ENCODE data around the gene ITGAL. TPM values are rescaled to one million over a fixed set of nuclear protein-coding genes. Genes with fewer than 3 reads are reported as not detected.
"Not testable (repeated sequence)": the region's sequence is repeated elsewhere in the genome, so short reads cannot be mapped to it uniquely, and the experiment has no call there.

Gene ITGAL
- total and polyA plus RNA-seq, 2 of the 8 experiments (the other 6 are each of a cell fraction or from before 2014, with no cell fraction given) = not detected

- TF ChIP-seq EZH2 (IDR thresholded peaks at IDR 0.05; ENCODE audit: low read depth, low read length, severe bottlenecking) = no peak
- no peak for TF ChIP-seq YY1 (IDR thresholded peaks at IDR 0.05; ENCODE audit: low read depth, low read length)
- TF ChIP-seq POU5F1 (IDR thresholded peaks at IDR 0.05; ENCODE audit: low read depth, low read length) = no peak
- TF ChIP-seq HDAC2 (IDR thresholded peaks at IDR 0.05; ENCODE audit: borderline replicate concordance in 1 of 2, low read depth in 2 of 2, low read length in 2 of 2) = no peak
- no peak for TF ChIP-seq CEBPB (IDR thresholded peaks at IDR 0.05; ENCODE audit: low read depth, low read length)
- TF ChIP-seq CBX5 (IDR thresholded peaks at IDR 0.05; ENCODE audit: low read depth, low read length) = no peak
Observed at GRCh38 chr16:30521873-30522641, 49.5 kb downstream of the ITGAL start (continued).

DNA sequence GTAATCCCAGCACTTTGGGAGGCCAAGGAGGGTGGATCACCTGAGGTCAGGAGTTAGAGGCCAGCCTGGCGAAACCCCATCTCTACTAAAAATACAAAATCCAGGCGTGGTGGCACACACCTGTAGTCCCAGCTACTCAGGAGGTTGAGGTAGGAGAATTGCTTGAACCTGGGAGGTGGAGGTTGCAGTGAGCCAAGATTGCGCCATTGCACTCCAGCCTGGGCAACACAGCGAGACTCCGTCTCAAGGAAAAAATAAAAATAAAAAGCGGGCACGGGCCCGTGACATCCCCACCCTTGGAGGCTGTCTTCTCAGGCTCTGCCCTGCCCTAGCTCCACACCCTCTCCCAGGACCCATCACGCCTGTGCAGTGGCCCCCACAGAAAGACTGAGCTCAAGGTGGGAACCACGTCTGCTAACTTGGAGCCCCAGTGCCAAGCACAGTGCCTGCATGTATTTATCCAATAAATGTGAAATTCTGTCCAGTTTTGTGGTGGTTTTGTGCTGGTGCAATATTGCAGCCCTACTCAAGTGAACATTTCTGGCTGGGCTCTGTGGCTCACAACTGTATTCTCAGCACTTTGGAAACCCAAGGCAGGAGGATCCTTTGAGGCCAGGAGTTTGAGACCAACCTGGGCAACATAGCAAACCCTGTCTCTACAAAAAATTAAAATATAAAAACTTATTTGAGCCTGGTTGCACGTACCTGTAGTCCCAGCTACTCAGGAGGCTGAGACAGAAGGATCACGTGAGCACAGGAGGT, 50.3 kb downstream of the ITGAL start:
- not testable (repeated sequence) for H3K4me1 ChIP-seq (replicated peaks in 1 of 4; ENCODE audit: control insufficient read depth in 3 of 4, insufficient read depth in 4 of 4, low read length in 3 of 4); H3K4me2 ChIP-seq (ENCODE audit: insufficient read depth in 1 of 2, low read depth in 2 of 2, low read length in 2 of 2); H2AK5ac ChIP-seq (ENCODE audit: low read depth, low read length); H2BK5ac ChIP-seq (ENCODE audit: low read depth, low read length); H2BK20ac ChIP-seq (ENCODE audit: low read length); H2AFZ ChIP-seq (ENCODE audit: low read length); H3K79me2 ChIP-seq (ENCODE audit: control insufficient read depth in 1 of 2, insufficient read depth in 2 of 2, low read length in 2 of 2); H4K91ac ChIP-seq (replicated peaks; ENCODE audit: insufficient read length, low read length); H3K27ac ChIP-seq (ENCODE audit: low read depth, low read length); H3K23ac ChIP-seq (ENCODE audit: insufficient read length); H3K18ac ChIP-seq (ENCODE audit: extremely low read depth, low read length); H3K9ac ChIP-seq (replicated peaks in 1 of 4; ENCODE audit: extremely low read depth in 1 of 4, low read depth in 3 of 4, low read length in 3 of 4); H3K27me3 ChIP-seq (replicated peaks in 1 of 4; ENCODE audit: control insufficient read depth in 3 of 4, extremely low read depth in 1 of 4, insufficient read depth in 3 of 4, low read length in 3 of 4); H4K20me1 ChIP-seq (replicated peaks in 1 of 2; ENCODE audit: control insufficient read depth in 1 of 2, insufficient read depth in 2 of 2, low read length in 2 of 2); H3K79me1 ChIP-seq (ENCODE audit: low read depth, low read length); H3K23me2 ChIP-seq (ENCODE audit: low read depth, low read length); H4K8ac ChIP-seq (ENCODE audit: extremely low read depth, insufficient read depth, low read length); H2BK120ac ChIP-seq (replicated peaks; ENCODE audit: low read depth, low read length); H3K4me3 ChIP-seq (ENCODE audit: extremely low read depth in 1 of 4, insufficient read depth in 2 of 4, low read depth in 3 of 4, low read length in 4 of 4); DNase-seq (ENCODE audit: low read depth in 1 of 2, low spot score in 2 of 2); H2BK12ac ChIP-seq (ENCODE audit: low read depth, low read length); H3K4ac ChIP-seq (replicated peaks; ENCODE audit: insufficient read length, low read depth, low read length); H3K14ac ChIP-seq (ENCODE audit: insufficient read length); H3K56ac ChIP-seq (replicated peaks; ENCODE audit: insufficient read length, low read depth, low read length); H4K5ac ChIP-seq (ENCODE audit: insufficient read length, low read depth, low read length); H3K9me3 ChIP-seq (ENCODE audit: insufficient read depth in 2 of 2, low read depth in 1 of 2, low read length in 1 of 2); FAIRE-seq; H2BK15ac ChIP-seq (ENCODE audit: low read length)
- ChIA-PET POLR2A (ENCODE audit: partially characterized antibody) (interaction anchor here (0.6 to 5.7 kb wide), 3 partner anchors 9 to 14 kb away, joined by 3 to 48 read pairs (median 3); partner anchors contain the start of gene ZNF747), CTCF (ENCODE audit: partially characterized antibody) (interaction anchor here (0.9 to 1.7 kb wide), 5 partner anchors 13 to 92 kb away, joined by 3 to 7 read pairs (median 4); no protein-coding TSS in a partner anchor)
- peaks cover 0 to 11% (median 0%) of the 10 kb centered on the region in 4 experiments; a peak in 1 of 8 replicates for H3K36me3 ChIP-seq (ENCODE audit: control insufficient read depth in 2 of 4, insufficient read depth in 4 of 4, low read length in 3 of 4)
- WGBS, 2 experiments (ENCODE audit: extremely low coverage in 1 of 2, insufficient coverage in 1 of 2, insufficient read length in 1 of 2, insufficient replicate concordance in 2 of 2, low coverage in 1 of 2, low lambda C conversion rate in 2 of 2, missing lambda C conversion rate in 1 of 2) = 82% methylated on average over 12 of the region's 12 CpGs; no CpG with 5 or more reads in 1 of the 2 experiments
